CD4-positive, alpha-beta T cell (primary cell): ENCODE results near the gene KCTD10. TPM values are rescaled to one million over a fixed set of nuclear protein-coding genes. Genes with fewer than 3 reads are reported as not detected.

Experiments used
- ATAC-seq: fragments of 200-7000 bp; cut with Tn5 transposase; one replicate; pipeline ENCODE4 v1.10.0; 2022; ENCODE audit warnings: mild to moderate bottlenecking; ENCODE audit not compliant: poor library complexity
- CTCF ChIA-PET: fragments of 350-600 bp; sonication (Branson Sonifier 250); formaldehyde crosslinking; loops from one replicate; lab custom pipeline; 2021; ENCODE audit warnings: antibody characterized with exemption, inconsistent platforms; lab: Charles Lee
- POLR2A ChIA-PET: fragments of 350-600 bp; sonication (Branson Sonifier 250); formaldehyde crosslinking; loops from one replicate; lab custom pipeline; 2021; ENCODE audit warnings: antibody characterized with exemption, inconsistent platforms; lab: Charles Lee
- DNase-seq, 14 experiments: peaks; one replicate each; pipeline ENCODE4 v3.0.0-alpha.2; 2013 to 2020; ENCODE audit warnings: mixed read lengths in 2 of 14
- H3K27ac ChIP-seq, 2 donors: one replicate each; pipeline versions ENCODE4 v1.5.1 to v1.7.0; 2013; ENCODE audit warnings: low read length in 2 of 2, low read depth in 1 of 2, mild to moderate bottlenecking in 1 of 2
- H3K27me3 ChIP-seq, 2 experiments: 1 replicate in 1 of 2; 2 replicates in 1 of 2; pipeline versions ENCODE4 v1.6.1 to v1.7.0; 2013; ENCODE audit warnings: low read length in 2 of 2, control low read depth in 1 of 2, mild to moderate bottlenecking in 1 of 2, moderate library complexity in 1 of 2; ENCODE audit not compliant: insufficient read depth in 2 of 2, control insufficient read depth in 1 of 2
- H3K36me3 ChIP-seq: one replicate; pipeline ENCODE4 v1.6.1; 2013; ENCODE audit warnings: low read length, control low read depth; ENCODE audit not compliant: insufficient read depth
- H3K4me1 ChIP-seq: one replicate; pipeline ENCODE4 v1.6.1; 2013; ENCODE audit warnings: low read length, control low read depth; ENCODE audit not compliant: insufficient read depth
- H3K4me3 ChIP-seq: one replicate; pipeline ENCODE4 v1.5.1; 2013; ENCODE audit warnings: mild to moderate bottlenecking, low read length, moderate library complexity
- H3K9me3 ChIP-seq, 2 experiments: 1 replicate in 1 of 2; 2 replicates in 1 of 2; pipeline versions ENCODE4 v1.6.1 to v1.7.0; 2013; ENCODE audit warnings: low read length in 2 of 2, mild to moderate bottlenecking in 2 of 2, control low read depth in 1 of 2, moderate library complexity in 1 of 2; ENCODE audit not compliant: control insufficient read depth in 1 of 2, insufficient read depth in 1 of 2
- H3K27ac Mint-ChIP-seq: one replicate; pipeline ENCODE4 v1.8.0; 2020; ENCODE audit warnings: mixed read lengths
- H3K27me3 Mint-ChIP-seq: one replicate; pipeline ENCODE4 v1.8.0; 2021; ENCODE audit warnings: mixed read lengths
- H3K36me3 Mint-ChIP-seq: one replicate; pipeline ENCODE4 v1.8.0; 2021; ENCODE audit warnings: low read depth, mixed read lengths
- H3K4me1 Mint-ChIP-seq: one replicate; pipeline ENCODE4 v1.8.0; 2021; ENCODE audit warnings: low read depth, mixed read lengths
- H3K4me3 Mint-ChIP-seq: one replicate; pipeline ENCODE4 v1.8.0; 2020; ENCODE audit warnings: mild to moderate bottlenecking, mixed read lengths
- H3K9me3 Mint-ChIP-seq: one replicate; pipeline ENCODE4 v1.8.0; 2020; ENCODE audit warnings: mixed read lengths
- intact Hi-C, 2 experiments: fragments of 100-400 bp; cut with DNase I in 1 of 2; cut with micrococcal nuclease in 1 of 2; formaldehyde crosslinking; loops; one replicate each; pipeline versions ENCODE4 v1.15.1 to v1.9.0; 2023 to 2025; cut with DNase I, micrococcal nuclease
- total RNA-seq, 174 experiments: library from RNA in 2 of 174; stranded (reverse) in 2 of 174; gene quantifications; one replicate each; pipeline ENCODE4 v1.2.3 and lab custom pipeline; 2021 to 2026
- TF ChIP-seq, protein P1 (sequence below): fragments of 200-600 bp; IDR thresholded peaks from one replicate; pipeline ENCODE4 v1.8.0; 2022; ENCODE audit warnings: antibody characterized with exemption, mild to moderate bottlenecking

Gene KCTD10
- total RNA-seq, 2 experiments from 2014 or later: 24.2 to 26.1 TPM

DNA sequence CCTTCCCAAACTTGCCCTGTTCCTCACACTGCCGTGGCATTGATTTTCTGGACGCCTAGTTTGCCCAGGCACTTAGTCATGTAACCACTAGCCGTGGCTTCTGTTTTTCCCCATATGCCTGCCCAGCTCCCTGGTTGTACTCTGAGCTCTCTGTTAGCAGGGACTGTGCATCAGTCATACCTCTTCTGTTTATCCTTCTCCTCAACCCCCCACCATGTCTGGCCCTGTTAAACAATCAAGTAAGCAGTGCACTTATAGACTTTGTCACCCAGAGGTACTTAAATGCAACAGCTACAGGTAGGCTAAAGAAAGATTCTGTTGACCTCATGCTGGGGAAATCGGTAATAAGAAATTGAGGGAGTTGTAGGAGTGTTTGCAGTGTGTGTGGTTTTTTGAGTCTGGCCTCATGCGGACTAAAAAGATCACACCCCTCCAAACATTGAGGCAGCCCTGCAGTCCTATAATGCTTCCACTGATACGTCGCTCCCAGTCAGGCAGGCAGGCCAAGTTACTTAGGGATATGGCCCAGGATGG lies 17.3 kb upstream of the KCTD10 start:
- Histone ChIP-seq H3K27ac (no peak overlapping the region), H3K4me3 (no peak overlapping the region), H3K27me3 (no peaks in the 10 kb centered on the region), H3K36me3 (peaks cover 85% of the 10 kb centered on the region), H3K4me1 (no peaks in the 10 kb centered on the region), H3K9me3 (no peaks in the 10 kb centered on the region)
- Mint-ChIP-seq H3K27me3 (no peaks in the 10 kb centered on the region), H3K36me3 (peaks cover 89% of the 10 kb centered on the region), H3K4me1 (no peaks in the 10 kb centered on the region), H3K4me3 (no peak overlapping the region), H3K27ac (no peak overlapping the region), H3K9me3 (no peaks in the 10 kb centered on the region)
- ATAC-seq (no peak), DNase-seq (no peak)
- TF ChIP-seq, protein P1, sequence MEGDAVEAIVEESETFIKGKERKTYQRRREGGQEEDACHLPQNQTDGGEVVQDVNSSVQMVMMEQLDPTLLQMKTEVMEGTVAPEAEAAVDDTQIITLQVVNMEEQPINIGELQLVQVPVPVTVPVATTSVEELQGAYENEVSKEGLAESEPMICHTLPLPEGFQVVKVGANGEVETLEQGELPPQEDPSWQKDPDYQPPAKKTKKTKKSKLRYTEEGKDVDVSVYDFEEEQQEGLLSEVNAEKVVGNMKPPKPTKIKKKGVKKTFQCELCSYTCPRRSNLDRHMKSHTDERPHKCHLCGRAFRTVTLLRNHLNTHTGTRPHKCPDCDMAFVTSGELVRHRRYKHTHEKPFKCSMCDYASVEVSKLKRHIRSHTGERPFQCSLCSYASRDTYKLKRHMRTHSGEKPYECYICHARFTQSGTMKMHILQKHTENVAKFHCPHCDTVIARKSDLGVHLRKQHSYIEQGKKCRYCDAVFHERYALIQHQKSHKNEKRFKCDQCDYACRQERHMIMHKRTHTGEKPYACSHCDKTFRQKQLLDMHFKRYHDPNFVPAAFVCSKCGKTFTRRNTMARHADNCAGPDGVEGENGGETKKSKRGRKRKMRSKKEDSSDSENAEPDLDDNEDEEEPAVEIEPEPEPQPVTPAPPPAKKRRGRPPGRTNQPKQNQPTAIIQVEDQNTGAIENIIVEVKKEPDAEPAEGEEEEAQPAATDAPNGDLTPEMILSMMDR: no peak
- intact Hi-C loops: no loop called here
- ChIA-PET CTCF (no interaction called here), POLR2A (no interaction called here)

- no peaks in the 10 kb centered on the region for H3K4me1 ChIP-seq
- Mint-ChIP-seq H3K9me3 (no peaks in the 10 kb centered on the region), H3K27ac (no peak overlapping the region), H3K27me3 (no peaks in the 10 kb centered on the region), H3K4me1 (no peaks in the 10 kb centered on the region), H3K36me3 (peaks cover 89% of the 10 kb centered on the region), H3K4me3 (no peak overlapping the region)
- intact Hi-C loops: no loop called here
- H3K36me3 ChIP-seq: peaks cover 85% of the 10 kb centered on the region
- no peak overlapping the region for H3K4me3 ChIP-seq
- no peak for DNase-seq
- no peaks in the 10 kb centered on the region for H3K27me3 ChIP-seq
- POLR2A ChIA-PET: no interaction called here
- TF ChIP-seq, protein P1: no peak
- no peak for ATAC-seq
- H3K9me3 ChIP-seq: no peaks in the 10 kb centered on the region
- no peak overlapping the region for H3K27ac ChIP-seq
- CTCF ChIA-PET: no interaction called here
Observed at GRCh38 chr12:109493938-109494337, 16.8 kb upstream of the KCTD10 start.

DNA sequence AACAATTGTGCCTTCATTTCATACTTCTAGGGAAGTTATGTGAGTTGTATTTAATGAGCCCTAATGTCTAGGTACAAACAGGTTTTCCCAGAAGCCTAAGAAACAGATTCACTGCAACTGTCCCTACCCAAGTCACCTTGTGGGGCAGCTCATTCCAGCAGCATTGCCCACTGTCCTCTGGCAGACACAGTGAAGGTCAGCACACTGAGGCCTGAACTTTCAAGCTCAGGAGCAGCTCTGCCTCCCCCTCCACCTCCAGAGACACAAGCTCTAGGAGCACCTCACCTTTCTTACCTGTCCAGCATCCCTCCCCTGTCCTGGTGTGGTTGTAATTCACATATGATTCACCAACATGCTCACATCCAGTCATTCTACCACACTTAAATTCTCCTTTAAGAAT lies 16.0 kb upstream of the KCTD10 start:
- no peaks in the 10 kb centered on the region for H3K4me1 ChIP-seq
- H3K27me3 ChIP-seq: no peaks in the 10 kb centered on the region
- DNase-seq: no peak
- Mint-ChIP-seq H3K27me3 (no peaks in the 10 kb centered on the region), H3K9me3 (no peaks in the 10 kb centered on the region), H3K36me3 (peaks cover 89% of the 10 kb centered on the region), H3K27ac (no peak overlapping the region), H3K4me1 (no peaks in the 10 kb centered on the region), H3K4me3 (no peak overlapping the region)
- intact Hi-C loops: no loop called here
- ChIA-PET POLR2A (no interaction called here), CTCF (no interaction called here)
- peaks cover 85% of the 10 kb centered on the region for H3K36me3 ChIP-seq
- H3K9me3 ChIP-seq: no peaks in the 10 kb centered on the region
- no peak overlapping the region for H3K4me3 ChIP-seq
- TF ChIP-seq, protein P1: no peak
- no peak overlapping the region for H3K27ac ChIP-seq
- no peak for ATAC-seq
